GM12878 (cell line): ENCODE measurements around the gene ZNF107. TPM values are rescaled to one million over a fixed set of nuclear protein-coding genes. Genes with fewer than 3 reads are reported as not detected.

Experiments
- ATAC-seq: fragments of 200-7000 bp; cut with Tn5 transposase; 3 replicates; pipeline ENCODE4 v1.9.1; 2020; ENCODE audit warnings: mild to moderate bottlenecking, moderate library complexity
- BruUV-seq: library from RNA; stranded (reverse); fragments of 400-500 nt; replicated peaks from 2 replicates; lab custom pipeline; 2021; lab: Mats Ljungman, UMichigan
- CTCF ChIA-PET: fragments of 300-600 bp; sonication (Branson Sonifier 250); formaldehyde crosslinking; extraction: SDS; loops from one replicate; lab custom pipeline; 2021; ENCODE audit warnings: inconsistent platforms; lab: Yijun Ruan, JAX
- POLR2A ChIA-PET: fragments of 350-600 bp; formaldehyde crosslinking; extraction: SDS; loops from one replicate; lab custom pipeline; 2021; ENCODE audit warnings: inconsistent platforms; lab: Charles Lee
- RAD21 ChIA-PET: fragments of 300-600 bp; sonication (Branson Sonifier 250); formaldehyde crosslinking; loops from one replicate; lab custom pipeline; 2023; ENCODE audit warnings: antibody characterized with exemption; ENCODE audit not compliant: unreplicated experiment; lab: Charles Lee
- SMC1A ChIA-PET: fragments of 300-600 bp; sonication (Branson Sonifier 250); formaldehyde crosslinking; loops from one replicate; lab custom pipeline; 2023; ENCODE audit not compliant: unreplicated experiment, uncharacterized antibody; lab: Charles Lee
- DNase-seq: peaks from one replicate; pipeline ENCODE4 v3.0.0-alpha.2; 2011; ENCODE audit warnings: low read depth, low spot score
- FAIRE-seq: peaks from 3 replicates; lab custom pipeline; 2011; peaks lifted over from hg19 to GRCh38; lab: Jason Lieb, UNC
- H2AFZ ChIP-seq: 2 replicates; pipeline ENCODE4 v1.6.0; 2011; ENCODE audit warnings: low read depth, low read length, control low read depth; ENCODE audit not compliant: control insufficient read depth
- H3K27ac ChIP-seq: 2 replicates; pipeline ENCODE4 v1.5.1; 2011; ENCODE audit warnings: control low read depth; ENCODE audit not compliant: control insufficient read depth, insufficient read depth
- H3K27me3 ChIP-seq, 2 experiments: replicated peaks in 1 of 2; 2 replicates each; pipeline versions ENCODE4 v1.6.0 to v1.6.1; 2011; ENCODE audit warnings: low read length in 1 of 2; ENCODE audit not compliant: control insufficient read depth in 2 of 2, insufficient read depth in 2 of 2
- H3K36me3 ChIP-seq, 2 experiments: 2 replicates each; pipeline ENCODE4 v1.5.1; 2011; ENCODE audit warnings: low read length in 1 of 2; ENCODE audit not compliant: control insufficient read depth in 2 of 2, insufficient read depth in 2 of 2
- H3K4me1 ChIP-seq: 2 replicates; pipeline ENCODE4 v1.6.1; 2011; ENCODE audit warnings: mild to moderate bottlenecking, low read length, moderate library complexity, mixed read lengths; ENCODE audit not compliant: control insufficient read depth, insufficient read depth
- H3K4me2 ChIP-seq: 2 replicates; pipeline ENCODE4 v1.6.0; 2011; ENCODE audit warnings: control low read depth; ENCODE audit not compliant: control insufficient read depth, insufficient read depth
- H3K4me3 ChIP-seq: fragments of 200-600 bp; sonication (generic); 2 replicates; pipeline ENCODE4 v1.5.1; 2016
- H3K79me2 ChIP-seq: 2 replicates; pipeline ENCODE4 v1.6.0; 2011; ENCODE audit warnings: low read length; ENCODE audit not compliant: control insufficient read depth, insufficient read depth
- H3K9ac ChIP-seq: 2 replicates; pipeline ENCODE4 v1.8.0; 2011; ENCODE audit warnings: low read length, control low read depth, mixed read lengths; ENCODE audit not compliant: control insufficient read depth, insufficient read depth
- H3K9me3 ChIP-seq: replicated peaks from 3 replicates; pipeline ENCODE4 v1.5.1; 2011; ENCODE audit warnings: mild to moderate bottlenecking, low read length; ENCODE audit not compliant: control insufficient read depth, insufficient read depth
- H4K20me1 ChIP-seq: 2 replicates; pipeline ENCODE4 v1.6.0; 2011; ENCODE audit not compliant: control insufficient read depth, insufficient read depth
- ATF7 ChIP-seq: fragments of 450-650 bp; IDR thresholded peaks from 2 replicates; pipeline ENCODE4 v1.6.1; 2016; ENCODE audit warnings: low read depth, mild to moderate bottlenecking
- BMI1 ChIP-seq: fragments of 450-650 bp; IDR thresholded peaks from 2 replicates; pipeline ENCODE4 v1.6.1; 2016; ENCODE audit warnings: mild to moderate bottlenecking, moderate library complexity, borderline replicate concordance
- CBX3 ChIP-seq: fragments of 200-600 bp; sonication (generic); IDR thresholded peaks from 2 replicates; pipeline ENCODE4 v1.6.1; 2016; ENCODE audit warnings: low read depth, borderline replicate concordance
- CBX5 ChIP-seq: sonication (generic); IDR thresholded peaks from 2 replicates; pipeline ENCODE4 v1.6.1; 2016; ENCODE audit warnings: low read depth, moderate library complexity, mild to moderate bottlenecking, inconsistent platforms
- CEBPZ ChIP-seq: fragments of 150-350 bp; IDR thresholded peaks from 2 replicates; pipeline ENCODE4 v1.6.1; 2016; ENCODE audit warnings: low read depth, low read length
- E4F1 ChIP-seq: fragments of 450-650 bp; IDR thresholded peaks from 2 replicates; pipeline ENCODE4 v1.6.1; 2018; ENCODE audit warnings: borderline replicate concordance, mild to moderate bottlenecking; ENCODE audit not compliant: partially characterized antibody
- EED ChIP-seq: sonication (generic); IDR thresholded peaks from 2 replicates; pipeline ENCODE4 v1.6.1; 2016; ENCODE audit warnings: antibody characterized with exemption, low read depth
- JUNB ChIP-seq: IDR thresholded peaks from 2 replicates; pipeline ENCODE4 v1.6.1; 2016; ENCODE audit warnings: antibody characterized with exemption, mild to moderate bottlenecking
- LARP7 ChIP-seq: fragments of 450-650 bp; IDR thresholded peaks from 2 replicates; pipeline ENCODE4 v1.6.1; 2017; ENCODE audit warnings: mild to moderate bottlenecking
- MTA2 ChIP-seq: fragments of 450-650 bp; IDR thresholded peaks from 2 replicates; pipeline ENCODE4 v1.6.1; 2016; ENCODE audit warnings: low read depth, mild to moderate bottlenecking, moderate library complexity
- RB1 ChIP-seq: fragments of 450-650 bp; formaldehyde crosslinking; IDR thresholded peaks from 2 replicates; pipeline ENCODE4 v1.6.1; 2017; ENCODE audit warnings: mild to moderate bottlenecking, borderline replicate concordance
- REST ChIP-seq: IDR thresholded peaks from 2 replicates; pipeline ENCODE4 v1.6.1; 2012; ENCODE audit warnings: mild to moderate bottlenecking, low read depth, low read length
- RFX5 ChIP-seq: IDR thresholded peaks from 2 replicates; pipeline ENCODE4 v1.6.1; 2011; ENCODE audit warnings: low read depth, low read length, improper control_type of control experiment
- SIN3A ChIP-seq: IDR thresholded peaks from 2 replicates; pipeline ENCODE4 v1.6.1; 2012; ENCODE audit warnings: low read depth, low read length, improper control_type of control experiment
- ZNF207 ChIP-seq: fragments of 450-650 bp; IDR thresholded peaks from 2 replicates; pipeline ENCODE4 v1.6.1; 2014; ENCODE audit warnings: antibody characterized with exemption, mild to moderate bottlenecking, borderline replicate concordance
- ZNF622 ChIP-seq: fragments of 450-650 bp; IDR thresholded peaks from 2 replicates; pipeline ENCODE4 v1.6.1; 2017; ENCODE audit warnings: mild to moderate bottlenecking, inconsistent platforms
- ZZZ3 ChIP-seq: IDR thresholded peaks from 2 replicates; pipeline ENCODE4 v1.6.1; 2011; ENCODE audit warnings: low read depth; ENCODE audit not compliant: control insufficient read depth, insufficient read length
- WGBS: methylation state at CpG from one replicate; pipeline ENCODE4 v1.1.6; 2016; ENCODE audit warnings: low lambda C conversion rate; ENCODE audit not compliant: insufficient replicate concordance, insufficient coverage; ENCODE audit errors: missing lambda C conversion rate; 5-methylcytosine and 5-hydroxymethylcytosine counted together
- in situ Hi-C: fragments of 300-500 bp; cut with MboI; formaldehyde crosslinking; loops from 9 replicates; pipeline ENCODE4 v1.14.3; 2018; ENCODE audit warnings: mixed read lengths
- intact Hi-C: fragments of 100-400 bp; cut with micrococcal nuclease; formaldehyde crosslinking; loops from one replicate; pipeline ENCODE4 v1.14.2; 2022; ENCODE audit not compliant: unreplicated experiment
- polyA plus RNA-seq, 11 experiments: library from polyadenylated mRNA; depleted of rRNA in 4 of 11; unstranded in 6 of 11; stranded (reverse) in 5 of 11; fragments of >200 nt; fragmentation: Nextera tagmentation in 4 of 11; fragmentation: Illumina TruSeq in 1 of 11; extraction: Ambion mirVana in 4 of 11; extraction: Trizol in 1 of 11; gene quantifications; 1 replicate in 1 of 11; 2 replicates in 10 of 11; pipeline versions ENCODE4 v1.2.1 to v1.2.3, GENCODE V29; 2011 to 2016; ENCODE audit warnings: inconsistent platforms in 2 of 11, missing spikeins in 2 of 11, low read depth in 1 of 11
- total RNA-seq, 4 experiments: library from RNA; depleted of rRNA in 3 of 4; stranded (reverse); fragments of >200 nt in 3 of 4; fragmentation: Illumina TruSeq in 1 of 4; extraction: Trizol in 1 of 4; gene quantifications; 2 replicates each; pipeline versions ENCODE4 v1.2.1 to v1.2.3, GENCODE V29; 2013 to 2021

ZNF107 gene
- total and polyA plus RNA-seq, 10 of the 15 experiments (the other 5 are each of a cell fraction or from before 2014, with no cell fraction given): 3.2 to 23.3 (median 13.7) TPM

GRCh38 chr7:64643566-64643965 is 22.4 kb upstream of the ZNF107 start:
- no peak overlapping the region for H3K27ac ChIP-seq
- no peak for ATAC-seq
- no peaks in the 10 kb centered on the region for H3K27me3 ChIP-seq
- POLR2A ChIA-PET: no interaction called here
- H2AFZ ChIP-seq: no peak overlapping the region
- H3K36me3 ChIP-seq: no peaks in the 10 kb centered on the region
- BruUV-seq: no TSS peak
- in situ Hi-C loops: no loop called here
- H3K79me2 ChIP-seq: no peaks in the 10 kb centered on the region
- no peaks in the 10 kb centered on the region; the same call in 2 of the 3 replicates for H3K9me3 ChIP-seq
- TF ChIP-seq ZZZ3 (no peak), CBX5 (no peak), EED (no peak), ZNF622 (no peak), CBX3 (no peak), REST (no peak), ZNF207 (no peak), LARP7 (no peak), RFX5 (no peak), BMI1 (no peak), E4F1 (no peak), CEBPZ (no peak), JUNB (no peak), SIN3A (no peak), ATF7 (no peak), RB1 (no peak), MTA2 (no peak)
- TF ChIP-seq, all 136 proteins: peak for 0
- RAD21 ChIA-PET: no interaction called here
- Histone ChIP-seq H3K4me2 (no peak overlapping the region), H4K20me1 (no peaks in the 10 kb centered on the region), H3K4me1 (no peaks in the 10 kb centered on the region), H3K4me3 (no peak overlapping the region), H3K9ac (no peak overlapping the region)
- SMC1A ChIA-PET: no interaction called here
- WGBS: 0% methylated on average over 1 of the region's 1 CpG
- FAIRE-seq (no peak), DNase-seq (no peak)
- CTCF ChIA-PET: no interaction called here
- intact Hi-C loops: no loop called here
